K562 (cell line): ENCODE measurements around the gene FBXO22. TPM values are rescaled to one million over a fixed set of nuclear protein-coding genes. Genes with fewer than 3 reads are reported as not detected.
"Not testable (repeated sequence)": the region's sequence is repeated elsewhere in the genome, so short reads cannot be mapped to it uniquely, and the experiment has no call there.

Experiments
- ATAC-seq: fragments of 200-7000 bp; cut with Tn5 transposase; 3 replicates; pipeline ENCODE4 v1.9.1; 2020; ENCODE audit warnings: moderate library complexity
- BruUV-seq: library from RNA; stranded (reverse); fragments of 400-500 nt; replicated peaks from 2 replicates; lab custom pipeline; 2021; lab: Mats Ljungman, UMichigan
- CTCF ChIA-PET: fragments of 300-600 bp; formaldehyde crosslinking; extraction: SDS; loops from one replicate; lab custom pipeline; 2021; ENCODE audit warnings: low intra/inter-chr PET ratio; lab: Yijun Ruan, JAX
- POLR2A ChIA-PET: fragments of 300-600, 350-650 bp; sonication (Branson Sonifier 250); formaldehyde crosslinking; extraction: SDS; loops from one replicate; lab custom pipeline; 2021; ENCODE audit warnings: antibody characterized with exemption, inconsistent platforms; lab: Yijun Ruan, JAX
- DNase-seq, 4 experiments: peaks; one replicate each; pipeline versions ENCODE4 v3.0.0 to v3.0.0-alpha.2; 2011 to 2018; ENCODE audit warnings: low spot score in 3 of 4, mixed read lengths in 3 of 4; ENCODE audit errors: extremely low read depth in 1 of 4
- FAIRE-seq: peaks from 2 replicates; lab custom pipeline; 2011; peaks lifted over from hg19 to GRCh38; lab: Jason Lieb, UNC
- H2AFZ ChIP-seq: 2 replicates; pipeline ENCODE4 v1.6.0; 2011; ENCODE audit warnings: low read depth, low read length, control low read depth, inconsistent platforms
- H3K27ac ChIP-seq: fragments of 200-600 bp; 3 replicates; pipeline ENCODE4 v1.8.0; 2011; ENCODE audit warnings: low read depth, mild to moderate bottlenecking, control low read depth, inconsistent platforms, low read length, moderate library complexity, mixed read lengths; ENCODE audit errors: extremely low read depth
- H3K27me3 ChIP-seq, 2 experiments: fragments of 300-600 bp in 1 of 2; 2 replicates in 1 of 2; 3 replicates in 1 of 2; pipeline versions ENCODE4 v1.6.0 to v1.8.0; 2011; ENCODE audit warnings: inconsistent platforms in 2 of 2, low read length in 2 of 2, mild to moderate bottlenecking in 1 of 2, mixed read lengths in 1 of 2, moderate library complexity in 1 of 2; ENCODE audit not compliant: control insufficient read depth in 2 of 2, insufficient read depth in 2 of 2
- H3K36me3 ChIP-seq: fragments of 300-600 bp; 3 replicates; pipeline ENCODE4 v1.8.0; 2011; ENCODE audit warnings: mild to moderate bottlenecking, low read length, inconsistent platforms; ENCODE audit not compliant: control insufficient read depth, insufficient read depth
- H3K4me1 ChIP-seq, 2 experiments: fragments of 200-600 bp in 1 of 2; replicated peaks in 1 of 2; 2 replicates in 1 of 2; 3 replicates in 1 of 2; pipeline versions ENCODE4 v1.5.1 to v1.8.0; 2011; ENCODE audit warnings: inconsistent platforms in 2 of 2, low read length in 2 of 2, mild to moderate bottlenecking in 1 of 2, mixed read lengths in 1 of 2, moderate library complexity in 1 of 2; ENCODE audit not compliant: control insufficient read depth in 2 of 2, insufficient read depth in 2 of 2
- H3K4me2 ChIP-seq: 2 replicates; pipeline ENCODE4 v1.6.1; 2011; ENCODE audit warnings: low read length, control low read depth, inconsistent platforms, mixed read lengths; ENCODE audit not compliant: insufficient read depth
- H3K4me3 ChIP-seq: fragments of 200-600 bp; sonication (generic), shearing (Covaris generic); 2 replicates; pipeline ENCODE4 v1.5.1; 2016; ENCODE audit warnings: control low read depth, inconsistent platforms
- H3K79me2 ChIP-seq: fragments of 200-600 bp; 3 replicates; pipeline ENCODE4 v1.8.0; 2011; ENCODE audit warnings: low read length, inconsistent platforms; ENCODE audit not compliant: control insufficient read depth, insufficient read depth
- H3K9ac ChIP-seq, 2 experiments: 2 replicates each; pipeline versions ENCODE4 v1.6.0 to v1.6.1; 2011; ENCODE audit warnings: low read depth in 2 of 2, low read length in 2 of 2, control low read depth in 1 of 2, inconsistent platforms in 1 of 2, mild to moderate bottlenecking in 1 of 2, mixed read lengths in 1 of 2; ENCODE audit not compliant: insufficient read depth in 1 of 2
- H3K9me1 ChIP-seq: one replicate; pipeline ENCODE4 v1.6.0; 2011; ENCODE audit warnings: inconsistent platforms, mild to moderate bottlenecking, low read length, moderate library complexity; ENCODE audit not compliant: control insufficient read depth, insufficient read depth
- H3K9me3 ChIP-seq: replicated peaks from 2 replicates; pipeline ENCODE4 v1.5.1; 2011; ENCODE audit warnings: low read depth, low read length, inconsistent platforms; ENCODE audit not compliant: control insufficient read depth, insufficient read depth
- H4K20me1 ChIP-seq: replicated peaks from 2 replicates; pipeline ENCODE4 v1.6.1; 2011; ENCODE audit warnings: low read length, inconsistent platforms, mixed read lengths; ENCODE audit not compliant: control insufficient read depth, insufficient read depth
- CEBPB ChIP-seq: fragments of 450-650 bp; IDR thresholded peaks from 2 replicates; pipeline ENCODE4 v1.6.1; 2016; ENCODE audit warnings: missing genetic modification characterization, missing compliant biosample characterization
- CEBPG ChIP-seq, 3 experiments: fragments of 200-800 bp in 1 of 3; sonication (Bioruptor generic) in 1 of 3; sonication (generic) in 1 of 3; formaldehyde crosslinking in 1 of 3; IDR thresholded peaks in 2 of 3; conservative IDR thresholded peaks in 1 of 3; 2 replicates each; pipeline versions ENCODE4 v1.6.1 to v1.8.0; 2016 to 2022; ENCODE audit warnings: missing compliant biosample characterization in 2 of 3, missing genetic modification characterization in 2 of 3, mild to moderate bottlenecking in 1 of 3, missing genetic modification reagents in 1 of 3
- FOXK1 ChIP-seq: sonication (generic); formaldehyde crosslinking; IDR thresholded peaks from 2 replicates; pipeline ENCODE4 v1.8.0; 2022; ENCODE audit warnings: missing genetic modification reagents, mild to moderate bottlenecking, borderline replicate concordance
- HNRNPUL1 ChIP-seq: fragments of 200-400 bp; formaldehyde crosslinking; IDR thresholded peaks from 2 replicates; pipeline ENCODE4 v1.6.1; 2017; ENCODE audit warnings: low read length
- ZFP36 ChIP-seq: fragments of 150-350 bp; IDR thresholded peaks from 2 replicates; pipeline ENCODE4 v1.6.1; 2018; ENCODE audit warnings: low read length, low read depth; ENCODE audit not compliant: partially characterized antibody
- ZNF311 ChIP-seq: fragments of 250-450 bp; sonication (Bioruptor Pico); IDR thresholded peaks from 2 replicates; pipeline ENCODE4 v1.4.0; 2020; ENCODE audit warnings: mild to moderate bottlenecking, moderate library complexity
- WGBS: fragments of 100-300 bp; shearing (Covaris generic); methylation state at CpG from one replicate; pipeline ENCODE4 v1.1.6; 2016; ENCODE audit warnings: low coverage, mixed read lengths; ENCODE audit not compliant: insufficient coverage; ENCODE audit errors: missing lambda C conversion rate; 5-methylcytosine and 5-hydroxymethylcytosine counted together
- in situ Hi-C: fragments of 300-500 bp; cut with MboI; formaldehyde crosslinking; loops from 4 replicates; pipeline ENCODE4 v1.15.0; 2018; ENCODE audit warnings: inconsistent platforms, mixed read lengths
- intact Hi-C: fragments of 100-400 bp; cut with micrococcal nuclease; formaldehyde crosslinking; loops from 2 replicates; pipeline ENCODE4 v1.14.2; 2022
- polyA plus RNA-seq, 8 experiments: library from polyadenylated mRNA; depleted of rRNA in 4 of 8; stranded (reverse) in 5 of 8; unstranded in 3 of 8; fragments of >200 nt; fragmentation: Nextera tagmentation in 2 of 8; fragmentation: Illumina TruSeq in 1 of 8; extraction: Ambion mirVana in 2 of 8; extraction: Trizol in 1 of 8; gene quantifications; 2 replicates each; pipeline versions ENCODE4 v1.2.1 to v1.2.3, GENCODE V29; 2011 to 2014; ENCODE audit warnings: inconsistent platforms in 1 of 8, missing spikeins in 1 of 8
- total RNA-seq, 7 experiments: library from RNA; depleted of rRNA in 6 of 7; stranded (reverse); fragments of >200 nt in 6 of 7; fragmentation: Illumina TruSeq in 2 of 7; extraction: Trizol in 2 of 7; gene quantifications; 2 replicates each; pipeline versions ENCODE4 v1.2.1 to v1.2.3, GENCODE V29; 2011 to 2021; ENCODE audit warnings: low replicate concordance in 1 of 7
- TF ChIP-seq, protein P1 (sequence below), 2 experiments: fragments of 450-650 bp in 1 of 2; sonication (generic) in 1 of 2; formaldehyde crosslinking in 1 of 2; IDR thresholded peaks in 1 of 2; conservative IDR thresholded peaks in 1 of 2; 2 replicates each; pipeline versions ENCODE4 v1.6.1 to v1.8.1; 2016 to 2023; ENCODE audit warnings: mild to moderate bottlenecking in 2 of 2, moderate library complexity in 2 of 2, inconsistent platforms in 1 of 2, missing genetic modification reagents in 1 of 2

The FBXO22 gene
- total and polyA plus RNA-seq, 9 of the 15 experiments (the other 6 are each of a cell fraction or from before 2014, with no cell fraction given) = 24.4 to 99.4 (median 66.5) TPM

DNA sequence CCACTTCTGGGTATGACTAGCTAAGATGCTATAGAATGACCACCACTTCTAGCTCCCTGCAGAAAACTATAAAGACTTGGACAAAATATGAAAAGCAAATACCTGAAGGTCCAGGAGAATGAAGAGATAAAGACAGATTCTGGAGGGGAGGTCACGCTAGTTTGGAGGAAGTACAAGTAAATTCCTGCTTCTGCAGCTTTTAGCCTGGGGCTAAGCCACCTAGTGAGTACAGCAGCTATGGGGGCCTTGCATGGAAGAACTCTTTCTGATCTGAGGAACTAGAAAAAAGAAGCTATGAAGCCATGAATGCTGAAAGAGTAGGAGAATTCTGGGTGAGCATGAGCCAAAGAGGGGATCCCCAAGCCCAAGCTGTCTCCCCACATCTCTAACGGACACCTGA is 78.8 kb downstream of the FBXO22 start:
- H3K4me3 ChIP-seq = no peak overlapping the region
- intact Hi-C loops = no loop called here
- in situ Hi-C loops = no loop called here
- H3K9ac ChIP-seq = no peak overlapping the region
- H3K9me3 ChIP-seq = no peaks in the 10 kb centered on the region
- WGBS = 18% methylated on average over 2 of the region's 2 CpGs
- no peak for TF ChIP-seq FOXK1 (CRISPR knock-in tag)
- TF ChIP-seq ZNF311 (CRISPR knock-in tag) = no peak
- no peak for TF ChIP-seq HNRNPUL1
- no peak for TF ChIP-seq ZFP36
- POLR2A ChIA-PET = interaction anchor here (0.5 to 1.1 kb wide), 3 partner anchors 9 to 1888 kb away, joined by 3 read pairs; no protein-coding TSS in a partner anchor
- no peak for DNase-seq
- H3K4me2 ChIP-seq = no peak overlapping the region
- no peaks in the 10 kb centered on the region for H4K20me1 ChIP-seq
- H3K36me3 ChIP-seq = no peaks in the 10 kb centered on the region
- no peak for FAIRE-seq
- no peak for ATAC-seq
- no peaks in the 10 kb centered on the region for H3K79me2 ChIP-seq
- BruUV-seq = no TSS peak
- H3K27me3 ChIP-seq = no peaks in the 10 kb centered on the region; a peak in 1 of 5 replicates
- no peak overlapping the region for H2AFZ ChIP-seq
- no peaks in the 10 kb centered on the region for H3K4me1 ChIP-seq
- no peaks in the 10 kb centered on the region for H3K9me1 ChIP-seq
- H3K27ac ChIP-seq = no peak overlapping the region
- CTCF ChIA-PET = no interaction called here

DNA sequence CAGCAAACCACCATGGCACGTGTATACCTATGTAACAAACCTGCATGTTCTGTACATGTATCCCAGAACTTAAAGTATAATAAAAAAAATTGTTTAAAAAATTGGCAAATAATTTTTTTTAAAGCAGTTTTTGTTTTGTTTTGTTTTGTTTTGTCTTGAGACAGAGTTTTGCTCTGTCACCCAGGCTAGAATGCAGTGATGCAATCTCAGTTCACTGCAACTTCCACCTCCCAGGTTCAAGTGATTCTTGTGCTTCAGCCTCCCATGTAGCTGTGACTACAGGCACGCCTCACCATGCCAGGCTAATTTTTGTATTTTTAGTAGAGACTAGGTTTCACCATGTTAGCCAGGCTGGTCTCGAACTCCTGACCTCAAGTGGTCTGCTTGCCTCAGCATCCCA is 81.0 kb downstream of the FBXO22 start:
- TF ChIP-seq CEBPB (tag) = peak; percentile 57; the same call in 1 of the 2 replicates
- not testable (repeated sequence) for TF ChIP-seq CEBPG (CRISPR knock-in tag; IDR thresholded peaks at IDR 0.05)
- TF ChIP-seq CEBPG (tag; conservative IDR thresholded peaks at IDR 0.05 in 1 of 2, IDR thresholded peaks at IDR 0.05 in 1 of 2) = peak; percentile 22 to 74; a peak in 3 of 4 replicates
- TF ChIP-seq, protein P1, sequence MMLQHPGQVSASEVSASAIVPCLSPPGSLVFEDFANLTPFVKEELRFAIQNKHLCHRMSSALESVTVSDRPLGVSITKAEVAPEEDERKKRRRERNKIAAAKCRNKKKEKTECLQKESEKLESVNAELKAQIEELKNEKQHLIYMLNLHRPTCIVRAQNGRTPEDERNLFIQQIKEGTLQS (IDR thresholded peaks at IDR 0.05) = peak; percentile 59
- TF ChIP-seq, protein P1 (CRISPR knock-in tag; conservative IDR thresholded peaks at IDR 0.05) = not testable (repeated sequence)

More for the DNA sequence above, 81.0 kb downstream of the FBXO22 start:
- H2AFZ ChIP-seq, POLR2A ChIA-PET, H3K27ac ChIP-seq, H3K9me3 ChIP-seq, H3K4me2 ChIP-seq, H4K20me1 ChIP-seq, in situ Hi-C loops, H3K36me3 ChIP-seq, H3K4me3 ChIP-seq, H3K79me2 ChIP-seq, H3K27me3 ChIP-seq, H3K4me1 ChIP-seq, FAIRE-seq, CTCF ChIA-PET, ATAC-seq, BruUV-seq, DNase-seq, intact Hi-C loops, H3K9ac ChIP-seq, H3K9me1 ChIP-seq: not testable (repeated sequence)
- 16% methylated on average over 2 of the region's 3 CpGs for WGBS
